GM20431 (cell line): ENCODE measurements around the gene KDM5A.

Experiments used
- in situ Hi-C: fragments of 300-500 bp; cut with MseI, MboI; formaldehyde crosslinking; loops from one replicate; pipeline ENCODE4 v1.15.0; 2020; ENCODE audit warnings: low sequenced_read_pairs; ENCODE audit not compliant: unreplicated experiment

The KDM5A gene

GRCh38 chr12:286531-287300, 102.4 kb downstream of the KDM5A start:
- in situ Hi-C loops: no loop called here

- in situ Hi-C loops: no loop called here
These were observed 111.1 kb downstream of the KDM5A start for GRCh38 chr12:278046-278445.

- in situ Hi-C loops: no loop called here
These were observed 113.3 kb downstream of the KDM5A start for GRCh38 chr12:275812-276211.

- in situ Hi-C loops: no loop called here
These were observed 115.7 kb downstream of the KDM5A start for GRCh38 chr12:273382-273781.

- in situ Hi-C loops: no loop called here
These were observed 116.2 kb downstream of the KDM5A start for GRCh38 chr12:272942-273341.

- in situ Hi-C loops: no loop called here
These were observed 118.0 kb downstream of the KDM5A start for GRCh38 chr12:271161-271560.

- in situ Hi-C loops: no loop called here
These were observed 119.9 kb downstream of the KDM5A start for GRCh38 chr12:269191-269590.

- in situ Hi-C loops: no loop called here
These were observed 120.7 kb downstream of the KDM5A start for GRCh38 chr12:268483-268840.

GRCh38 chr12:267581-268482, 121.3 kb downstream of the KDM5A start:
- in situ Hi-C loops: no loop called here

GRCh38 chr12:265096-265495, 124.0 kb downstream of the KDM5A start:
- in situ Hi-C loops: no loop called here

- in situ Hi-C loops: no loop called here
These were observed 124.9 kb downstream of the KDM5A start for GRCh38 chr12:264269-264668.

GRCh38 chr12:263574-263973, 125.5 kb downstream of the KDM5A start:
- in situ Hi-C loops: no loop called here

GRCh38 chr12:262817-263216, 126.3 kb downstream of the KDM5A start, which contains the start of gene SLC6A13:
Gene SLC6A13, minus strand, starts transcription at chr12:262836. Its CDS starts 2,784 bp downstream, at chr12:260052.
- in situ Hi-C loops: no loop called here

- in situ Hi-C loops: no loop called here
These were observed 127.0 kb downstream of the KDM5A start for GRCh38 chr12:262113-262512.

GRCh38 chr12:257521-258321, 131.4 kb downstream of the KDM5A start:
- in situ Hi-C loops: no loop called here

- in situ Hi-C loops: no loop called here
These were observed 132.2 kb downstream of the KDM5A start for GRCh38 chr12:256958-257357.

GRCh38 chr12:256225-256624, 132.9 kb downstream of the KDM5A start:
- in situ Hi-C loops: no loop called here

- in situ Hi-C loops: no loop called here
These were observed 134.2 kb downstream of the KDM5A start for GRCh38 chr12:254912-255311.

GRCh38 chr12:254039-254438, 135.1 kb downstream of the KDM5A start:
- in situ Hi-C loops: no loop called here

- in situ Hi-C loops: no loop called here
These were observed 135.8 kb downstream of the KDM5A start for GRCh38 chr12:253116-253831.
